Right cardiac atrium (tissue), 5 donors: ENCODE results near the gene GOLPH3L. TPM values are rescaled to one million over a fixed set of nuclear protein-coding genes. Genes with fewer than 3 reads are reported as not detected.
A peak's percentile ranks its signal among the peaks of the same experiment; 100 is the strongest.
"Not testable (repeated sequence)": the region's sequence is repeated elsewhere in the genome, so short reads cannot be mapped to it uniquely, and the experiment has no call there.

ENCODE experiments used
- ATAC-seq, 2 donors: fragments of 200-7000 bp; cut with Tn5 transposase; one replicate each; pipeline versions ENCODE4 v1.8.0 to v1.9.1; 2020; ENCODE audit warnings: moderate library complexity in 2 of 2, mild to moderate bottlenecking in 1 of 2
- DNase-seq, 3 donors: peaks; one replicate each; pipeline ENCODE4 v3.0.0-alpha.2; 2020
- H3K27ac ChIP-seq: one replicate; pipeline ENCODE4 v1.5.1; 2013; ENCODE audit warnings: mild to moderate bottlenecking, low read length, control low read depth, moderate library complexity
- H3K27me3 ChIP-seq: one replicate; pipeline ENCODE4 v1.6.1; 2013; ENCODE audit not compliant: control insufficient read depth, insufficient read depth
- H3K4me1 ChIP-seq: one replicate; pipeline ENCODE4 v1.6.1; 2013; ENCODE audit warnings: low read length; ENCODE audit not compliant: control insufficient read depth, insufficient read depth
- H3K4me3 ChIP-seq: one replicate; pipeline ENCODE4 v1.5.1; 2013; ENCODE audit warnings: low read length, control low read depth
- H3K9me3 ChIP-seq: one replicate; pipeline ENCODE4 v1.6.1; 2013; ENCODE audit warnings: low read length; ENCODE audit not compliant: control insufficient read depth
- WGBS: extraction: QIAGEN DNeasy Blood & Tissue Kit; methylation state at CpG from one replicate; pipeline ENCODE4 v1.1.7; 2013; 5-methylcytosine and 5-hydroxymethylcytosine counted together
- intact Hi-C, 4 donors: fragments of 100-400 bp; cut with DNase I; formaldehyde crosslinking; loops; one replicate each; pipeline versions ENCODE4 v1.11.0 to v1.14.0; 2022 to 2023
- long read RNA-seq, 4 donors: library from polyadenylated mRNA; unstranded; transcript quantifications; one replicate each; pipeline ENCODE4 v2.0.0, GENCODE V29; 2020 to 2021
- polyA plus RNA-seq: library from polyadenylated mRNA; stranded (reverse); fragments of 200-250 nt; gene quantifications from one replicate; pipeline ENCODE4 v1.2.3, GENCODE V29; 2013
- total RNA-seq, 4 donors: library from RNA; stranded (reverse); fragmentation: NEBNext Ultra II Directional; extraction: Animal tissue kit (Norgen Biotek cat#: 25700); gene quantifications; one replicate each; pipeline ENCODE4 v1.2.1, GENCODE V29; 2021
- donor health status: healthy with polysubstance abuse.
- donor health status: DM: no; HTN: yes; CAD: no.
- donor health status: DM: no; HTN: no; CAD: no.
- donor health status: DM: no; HTN: yes; CAD: no; lungs with severe emphysema.
- donor health status: DM: yes; HTN: yes; CAD: no.

GOLPH3L gene
- 10 to 100 TPM; 14.8 to 21.7 (median 19.1) TPM for total RNA-seq
- polyA plus RNA-seq, result 11.4 TPM
- long read RNA-seq, donor 1, transcript GOLPH3L-201 (5 exons, 2,999 nt), result major isoform, 10 of 20 reads
- long read RNA-seq, donor 1, partial matches to known transcripts, result 5 of 20 reads
- long read RNA-seq, donor 1, other reads (novel, unspliced or antisense), result 5 of 20 reads
- long read RNA-seq, donor 2, partial matches to known transcripts, result 0 of 5 reads
- long read RNA-seq, donor 2, other reads (novel, unspliced or antisense), result 1 of 5 reads
- long read RNA-seq, donor 3, transcript GOLPH3L-201 (5 exons, 2,999 nt), result major isoform, 32 of 47 reads
- long read RNA-seq, donor 3, partial matches to known transcripts, result 5 of 47 reads
- long read RNA-seq, donor 3, other reads (novel, unspliced or antisense), result 8 of 47 reads
- long read RNA-seq, donor 4, transcript GOLPH3L-201 (5 exons, 2,999 nt), result major isoform, 6 of 8 reads
- long read RNA-seq, donor 4, partial matches to known transcripts, result 1 of 8 reads
- long read RNA-seq, donor 4, other reads (novel, unspliced or antisense), result 1 of 8 reads

GRCh38 chr1:150696995-150697927, at the start of gene GOLPH3L:
Gene GOLPH3L, minus strand, starts transcription at chr1:150697154. Its CDS starts 2,316 bp downstream, at chr1:150694838.
- H3K9me3 ChIP-seq, result no peaks in the 10 kb centered on the region
- 3% methylated on average over 18 of the region's 18 CpGs for WGBS
- peak; percentile 89 to 94 (median 92) for DNase-seq
- no peaks in the 10 kb centered on the region for H3K27me3 ChIP-seq
- H3K4me3 ChIP-seq, result peak within 1 kb of the TSS; percentile 100
- H3K4me1 ChIP-seq, result no peaks in the 10 kb centered on the region
- peak; percentile 100 for ATAC-seq
- H3K27ac ChIP-seq, result peak within 1 kb of the TSS; percentile 95
- intact Hi-C loops, result no loop called here

GRCh38 chr1:150730130-150730721, 33.3 kb upstream of the GOLPH3L start:
- no peak for DNase-seq
- no peak overlapping the region for H3K4me3 ChIP-seq
- no peaks in the 10 kb centered on the region for H3K9me3 ChIP-seq
- H3K27ac ChIP-seq, result no peak overlapping the region
- no peaks in the 10 kb centered on the region for H3K4me1 ChIP-seq
- 86% methylated on average over 3 of the region's 3 CpGs for WGBS
- no peaks in the 10 kb centered on the region for H3K27me3 ChIP-seq
- ATAC-seq, result no peak
- intact Hi-C loops, result no loop called here

GRCh38 chr1:150724336-150724735, 27.4 kb upstream of the GOLPH3L start:
- Histone ChIP-seq H3K4me3 (no peak overlapping the region), H3K27ac (no peak overlapping the region), H3K9me3 (no peaks in the 10 kb centered on the region), H3K4me1 (no peaks in the 10 kb centered on the region), H3K27me3 (no peaks in the 10 kb centered on the region)
- DNase-seq, result no peak
- intact Hi-C loops, result no loop called here
- 55% methylated on average over 2 of the region's 2 CpGs for WGBS
- no peak for ATAC-seq

GRCh38 chr1:150720703-150721102, 23.7 kb upstream of the GOLPH3L start, which contains the start of gene HORMAD1:
Gene HORMAD1, minus strand, starts transcription at chr1:150720895. Its CDS starts 1,390 bp downstream, at chr1:150719505.
- intact Hi-C loops, result no loop called here
- ATAC-seq, result no peak
- no peak within 1 kb of the TSS for H3K4me3 ChIP-seq
- no peaks in the 10 kb centered on the region for H3K4me1 ChIP-seq
- H3K9me3 ChIP-seq, result no peaks in the 10 kb centered on the region
- no peak within 1 kb of the TSS for H3K27ac ChIP-seq
- 97% methylated on average over 24 of the region's 24 CpGs for WGBS
- H3K27me3 ChIP-seq, result no peaks in the 10 kb centered on the region
- peak in 1 of 3 donors; percentile 33 for DNase-seq

GRCh38 chr1:150720098-150720497, 23.1 kb upstream of the GOLPH3L start:
- no peaks in the 10 kb centered on the region for H3K27me3 ChIP-seq
- no peak overlapping the region for H3K4me3 ChIP-seq
- 92% methylated on average over 21 of the region's 21 CpGs for WGBS
- DNase-seq, result no peak
- no peak overlapping the region for H3K27ac ChIP-seq
- H3K9me3 ChIP-seq, result no peaks in the 10 kb centered on the region
- ATAC-seq, result no peak
- no peaks in the 10 kb centered on the region for H3K4me1 ChIP-seq
- intact Hi-C loops, result no loop called here

- Histone ChIP-seq H3K27ac (no peak overlapping the region), H3K9me3 (no peaks in the 10 kb centered on the region), H3K27me3 (no peaks in the 10 kb centered on the region), H3K4me1 (no peaks in the 10 kb centered on the region), H3K4me3 (no peak overlapping the region)
- ATAC-seq (no peak), DNase-seq (no peak)
- intact Hi-C loops, result no loop called here
- WGBS, result 80% methylated on average over 11 of the region's 11 CpGs
Measured at GRCh38 chr1:150718225-150718891, 21.4 kb upstream of the GOLPH3L start.

- WGBS, result 78% methylated on average over 1 of the region's 1 CpG
- ATAC-seq, intact Hi-C loops: not testable (repeated sequence)
Measured at GRCh38 chr1:150709031-150709430, 12.1 kb upstream of the GOLPH3L start.

GRCh38 chr1:150708595-150708994, 11.6 kb upstream of the GOLPH3L start:
- no peaks in the 10 kb centered on the region for H3K9me3 ChIP-seq
- H3K27ac ChIP-seq, result no peak overlapping the region
- intact Hi-C loops, result no loop called here
- no peak for ATAC-seq
- WGBS, result 96% methylated on average over 2 of the region's 2 CpGs
- no peak overlapping the region for H3K4me3 ChIP-seq
- DNase-seq, result no peak
- no peaks in the 10 kb centered on the region for H3K4me1 ChIP-seq
- H3K27me3 ChIP-seq, result no peaks in the 10 kb centered on the region

More at GRCh38 chr1:150709031-150709430, 12.1 kb upstream of the GOLPH3L start:
- H3K4me3 ChIP-seq, H3K9me3 ChIP-seq, H3K27ac ChIP-seq, H3K27me3 ChIP-seq, DNase-seq, H3K4me1 ChIP-seq: not testable (repeated sequence)

- Histone ChIP-seq H3K9me3 (no peaks in the 10 kb centered on the region), H3K4me3 (no peak overlapping the region), H3K4me1 (no peaks in the 10 kb centered on the region), H3K27me3 (no peaks in the 10 kb centered on the region), H3K27ac (no peak overlapping the region)
- 83% methylated on average over 1 of the region's 1 CpG for WGBS
- DNase-seq (no peak), ATAC-seq (no peak)
- intact Hi-C loops, result no loop called here
Measured at GRCh38 chr1:150706091-150706490, 9.1 kb upstream of the GOLPH3L start.

- no peaks in the 10 kb centered on the region for H3K9me3 ChIP-seq
- no peaks in the 10 kb centered on the region for H3K27me3 ChIP-seq
- H3K4me3 ChIP-seq, result no peak overlapping the region
- H3K27ac ChIP-seq, result no peak overlapping the region
- ATAC-seq, result no peak
- DNase-seq, result no peak
- no peaks in the 10 kb centered on the region for H3K4me1 ChIP-seq
- intact Hi-C loops, result no loop called here
Measured at GRCh38 chr1:150703427-150703826, 6.5 kb upstream of the GOLPH3L start.
